C4-2B (cell line): ENCODE measurements around the gene SLC24A1.

Source experiments
- ZFX ChIP-seq: fragments of 450-650 bp; IDR thresholded peaks from 2 replicates; pipeline ENCODE4 v1.6.1; 2017
- TF ChIP-seq, protein P1 (sequence below): fragments of 450-650 bp; conservative IDR thresholded peaks from 2 replicates; pipeline ENCODE4 v1.5.1; 2017; ENCODE audit warnings: mild to moderate bottlenecking

GRCh38 chr15:65690778-65691177 lies 69.0 kb downstream of the SLC24A1 start:
- TF ChIP-seq, protein P1, sequence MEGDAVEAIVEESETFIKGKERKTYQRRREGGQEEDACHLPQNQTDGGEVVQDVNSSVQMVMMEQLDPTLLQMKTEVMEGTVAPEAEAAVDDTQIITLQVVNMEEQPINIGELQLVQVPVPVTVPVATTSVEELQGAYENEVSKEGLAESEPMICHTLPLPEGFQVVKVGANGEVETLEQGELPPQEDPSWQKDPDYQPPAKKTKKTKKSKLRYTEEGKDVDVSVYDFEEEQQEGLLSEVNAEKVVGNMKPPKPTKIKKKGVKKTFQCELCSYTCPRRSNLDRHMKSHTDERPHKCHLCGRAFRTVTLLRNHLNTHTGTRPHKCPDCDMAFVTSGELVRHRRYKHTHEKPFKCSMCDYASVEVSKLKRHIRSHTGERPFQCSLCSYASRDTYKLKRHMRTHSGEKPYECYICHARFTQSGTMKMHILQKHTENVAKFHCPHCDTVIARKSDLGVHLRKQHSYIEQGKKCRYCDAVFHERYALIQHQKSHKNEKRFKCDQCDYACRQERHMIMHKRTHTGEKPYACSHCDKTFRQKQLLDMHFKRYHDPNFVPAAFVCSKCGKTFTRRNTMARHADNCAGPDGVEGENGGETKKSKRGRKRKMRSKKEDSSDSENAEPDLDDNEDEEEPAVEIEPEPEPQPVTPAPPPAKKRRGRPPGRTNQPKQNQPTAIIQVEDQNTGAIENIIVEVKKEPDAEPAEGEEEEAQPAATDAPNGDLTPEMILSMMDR = no peak
- TF ChIP-seq ZFX = no peak
